COLO668 (cell line): Measurements from ENCODE around the gene TFAP2E.

Experiments used
- DNase-seq: peaks from one replicate; lab custom pipeline; 2025; ENCODE audit not compliant: unreplicated experiment; lab: John Stamatoyannopoulos, UW

Gene TFAP2E

GRCh38 chr1:35573198-35574124 lies at the start of gene TFAP2E:
Gene TFAP2E, plus strand, starts transcription at chr1:35573314. Its CDS starts 264 bp downstream, at chr1:35573578.
- peak; percentile 64 for DNase-seq

GRCh38 chr1:35524106-35524505 lies 49.0 kb upstream of the TFAP2E start:
- no peak for DNase-seq

GRCh38 chr1:35530168-35530567 lies 42.9 kb upstream of the TFAP2E start:
- no peak for DNase-seq

- no peak for DNase-seq
These were observed 42.2 kb upstream of the TFAP2E start for GRCh38 chr1:35530946-35531345.

GRCh38 chr1:35531368-35531767 lies 41.7 kb upstream of the TFAP2E start:
- DNase-seq: no peak

GRCh38 chr1:35532497-35533223 lies 40.5 kb upstream of the TFAP2E start:
- no peak for DNase-seq

- DNase-seq: no peak
These were observed 39.5 kb upstream of the TFAP2E start for GRCh38 chr1:35533586-35533985.

GRCh38 chr1:35535243-35535642 lies 37.9 kb upstream of the TFAP2E start:
- DNase-seq: no peak

GRCh38 chr1:35536556-35537162 lies 36.5 kb upstream of the TFAP2E start:
- no peak for DNase-seq

- DNase-seq: no peak
These were observed 35.3 kb upstream of the TFAP2E start for GRCh38 chr1:35537806-35538205.

GRCh38 chr1:35539073-35539823 lies 33.9 kb upstream of the TFAP2E start:
- no peak for DNase-seq

GRCh38 chr1:35539824-35540261 lies 33.3 kb upstream of the TFAP2E start:
- no peak for DNase-seq

GRCh38 chr1:35544976-35545375 lies 28.1 kb upstream of the TFAP2E start:
- DNase-seq: peak; percentile 76

- DNase-seq: no peak
These were observed 26.5 kb upstream of the TFAP2E start for GRCh38 chr1:35546614-35547013.

GRCh38 chr1:35553851-35554250 lies 19.3 kb upstream of the TFAP2E start:
- DNase-seq: no peak

GRCh38 chr1:35554266-35555211 lies 18.6 kb upstream of the TFAP2E start:
- DNase-seq: no peak

GRCh38 chr1:35555212-35555584 lies 17.9 kb upstream of the TFAP2E start:
- DNase-seq: no peak

GRCh38 chr1:35555601-35556477 lies 17.3 kb upstream of the TFAP2E start:
- DNase-seq: peak; percentile 76
